SK-N-MC (cell line): ENCODE results near the gene TM4SF1.

Experiments used
- EZH2 ChIP-seq: fragments of 200-600 bp; sonication (generic); IDR thresholded peaks from one replicate; pipeline ENCODE4 v1.6.1; 2017; ENCODE audit warnings: antibody characterized with exemption
- FOXP2 ChIP-seq: optimal IDR thresholded peaks from 2 replicates; pipeline ENCODE3; 2011; ENCODE audit warnings: mild to moderate bottlenecking, moderate library complexity; ENCODE audit not compliant: insufficient read depth; ENCODE audit errors: extremely low read length, control extremely low read depth
- POLR2AphosphoS5 ChIP-seq: IDR thresholded peaks from 2 replicates; pipeline ENCODE4 v1.6.1; 2012; ENCODE audit warnings: mild to moderate bottlenecking, low read depth, low read length, borderline replicate concordance

DNA sequence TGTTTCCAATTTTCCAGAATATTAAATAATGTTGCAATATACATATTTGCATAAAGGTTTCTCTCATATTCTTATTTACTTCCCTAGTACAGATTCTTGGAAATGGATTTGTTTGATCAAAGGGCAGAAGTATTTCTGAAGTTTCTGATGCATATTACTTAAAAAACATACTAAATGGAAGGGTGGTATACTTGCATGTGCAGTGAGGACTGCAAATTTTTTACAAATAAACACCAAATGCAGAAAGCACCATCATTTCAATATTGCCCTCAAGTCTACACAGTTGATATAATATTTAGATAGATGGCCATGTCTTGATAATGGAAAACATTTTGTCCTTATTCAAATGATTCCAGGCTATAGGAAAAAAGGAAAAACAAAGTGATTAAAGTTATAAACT, 56.3 kb downstream of the TM4SF1 start:
- no peak for TF ChIP-seq POLR2AphosphoS5
- TF ChIP-seq EZH2: no peak
- TF ChIP-seq FOXP2: no peak
